ENCODE measurements around the gene DMBX1.

The DMBX1 gene

GRCh38 chr1:46467183-46467504 is 22.5 kb upstream of the DMBX1 start:
- no peak for DNase-seq (ENCODE audit: low read depth)
- H3K4me3 ChIP-seq (ENCODE audit: low read depth, low read length) = no peak overlapping the region
- no peak for TF ChIP-seq CTCF (IDR thresholded peaks at IDR 0.05; ENCODE audit: control insufficient read depth, extremely low read depth, insufficient read depth)

- no peak for TF ChIP-seq CTCF (IDR thresholded peaks at IDR 0.05; ENCODE audit: control insufficient read depth, extremely low read depth, insufficient read depth)
- DNase-seq (ENCODE audit: low read depth) = no peak
- no peak overlapping the region for H3K4me3 ChIP-seq (ENCODE audit: low read depth, low read length)
These were observed 19.8 kb upstream of the DMBX1 start for GRCh38 chr1:46469881-46470280.

GRCh38 chr1:46471848-46472492 is 17.7 kb upstream of the DMBX1 start:
- TF ChIP-seq CTCF (IDR thresholded peaks at IDR 0.05; ENCODE audit: control insufficient read depth, extremely low read depth, insufficient read depth) = no peak

GRCh38 chr1:46472498-46473181 is 17.0 kb upstream of the DMBX1 start:
- no peak for DNase-seq (ENCODE audit: low read depth)
- no peak overlapping the region for H3K4me3 ChIP-seq (ENCODE audit: low read depth, low read length)
- no peak for TF ChIP-seq CTCF (IDR thresholded peaks at IDR 0.05; ENCODE audit: control insufficient read depth, extremely low read depth, insufficient read depth)

More at GRCh38 chr1:46471848-46472492, 17.7 kb upstream of the DMBX1 start:
- H3K4me3 ChIP-seq (ENCODE audit: low read depth, low read length) = no peak overlapping the region
- DNase-seq (ENCODE audit: low read depth) = no peak

GRCh38 chr1:46473991-46474390 is 15.6 kb upstream of the DMBX1 start:
- TF ChIP-seq CTCF (IDR thresholded peaks at IDR 0.05; ENCODE audit: control insufficient read depth, extremely low read depth, insufficient read depth) = no peak
- no peak for DNase-seq (ENCODE audit: low read depth)
- H3K4me3 ChIP-seq (ENCODE audit: low read depth, low read length) = no peak overlapping the region

- no peak for TF ChIP-seq CTCF (IDR thresholded peaks at IDR 0.05; ENCODE audit: control insufficient read depth, extremely low read depth, insufficient read depth)
- H3K4me3 ChIP-seq (ENCODE audit: low read depth, low read length) = no peak overlapping the region
- DNase-seq (ENCODE audit: low read depth) = no peak
These were observed 15.1 kb upstream of the DMBX1 start for GRCh38 chr1:46474570-46474969.

- no peak for DNase-seq (ENCODE audit: low read depth)
- no peak for TF ChIP-seq CTCF (IDR thresholded peaks at IDR 0.05; ENCODE audit: control insufficient read depth, extremely low read depth, insufficient read depth)
- H3K4me3 ChIP-seq (ENCODE audit: low read depth, low read length) = no peak overlapping the region
These were observed 13.0 kb upstream of the DMBX1 start for GRCh38 chr1:46476673-46477072.

All from LNCaP clone FGC (cell line).